Lower leg skin (tissue), 4 donors: Measurements from ENCODE around the gene C17orf107. TPM values are rescaled to one million over a fixed set of nuclear protein-coding genes. Genes with fewer than 3 reads are reported as not detected.

ENCODE experiments used
- DNase-seq, 2 donors: peaks; one replicate each; pipeline ENCODE4 v3.0.0-alpha.2; 2019; ENCODE audit warnings: low spot score in 2 of 2
- H3K4me3 ChIP-seq: fragments of 200-600 bp; sonication (generic); 2 replicates; pipeline ENCODE4 v1.5.1; 2017; ENCODE audit warnings: mild to moderate bottlenecking, low read depth; ENCODE audit not compliant: poor library complexity, severe bottlenecking
- CTCF ChIP-seq, 3 donors: fragments of 450-650 bp; IDR thresholded peaks; one replicate each; pipeline ENCODE4 v1.5.1; 2016; ENCODE audit warnings: antibody characterized with exemption in 3 of 3, mild to moderate bottlenecking in 3 of 3, moderate library complexity in 2 of 3
- POLR2A ChIP-seq, 2 donors: fragments of 450-650 bp; IDR thresholded peaks; one replicate each; pipeline ENCODE4 v1.6.1; 2016 to 2017; ENCODE audit warnings: antibody characterized with exemption in 2 of 2, mild to moderate bottlenecking in 1 of 2, moderate library complexity in 1 of 2
- WGBS, 2 donors: methylation state at CpG; one replicate each; pipeline ENCODE4 v1.1.5; 2018; 5-methylcytosine and 5-hydroxymethylcytosine counted together
- intact Hi-C: fragments of 100-400 bp; cut with DNase I; formaldehyde crosslinking; loops from one replicate; pipeline ENCODE4 v1.15.0; 2023; ENCODE audit warnings: low total_unique reads
- total RNA-seq, 4 donors: library from RNA; depleted of rRNA; stranded (reverse); fragments of >200 nt; gene quantifications; one replicate each; pipeline ENCODE4 v1.1.0, GENCODE V29; 2016

Gene C17orf107
- total RNA-seq, 4 donors from 2014 or later: 7.0 to 13.4 (median 10.1) TPM

- H3K4me3 ChIP-seq: no peak overlapping the region
- 24 to 25% methylated on average over 9 of the region's 9 CpGs for WGBS, 2 donors
- DNase-seq: no peak
- intact Hi-C loops: loop anchor here (5.0 kb wide), 1 partner anchor 95 kb away; the partner anchor contains the start of genes GLTPD2 and VMO1
- TF ChIP-seq POLR2A (IDR thresholded peaks at IDR 0.05) (no peak), CTCF (IDR thresholded peaks at IDR 0.05) (no peak)
These were observed 17.4 kb upstream of the C17orf107 start for GRCh38 chr17:4881761-4882555.

- DNase-seq: no peak
- no peak overlapping the region for H3K4me3 ChIP-seq
- TF ChIP-seq CTCF (IDR thresholded peaks at IDR 0.05) (no peak), POLR2A (IDR thresholded peaks at IDR 0.05) (no peak)
- intact Hi-C loops: loop anchor here (5.0 kb wide), 1 partner anchor 97 kb away; the partner anchor contains the start of genes GLTPD2 and VMO1
- WGBS, 2 donors: 90 to 98% methylated on average over 4 of the region's 4 CpGs
These were observed 14.8 kb upstream of the C17orf107 start for GRCh38 chr17:4884489-4884888.

GRCh38 chr17:4886830-4887229 is 12.5 kb upstream of the C17orf107 start:
- intact Hi-C loops: loop anchor here (5.0 kb wide), 1 partner anchor 155 kb away; the partner anchor contains the start of gene MED11
- no peak overlapping the region for H3K4me3 ChIP-seq
- DNase-seq: no peak
- TF ChIP-seq CTCF (IDR thresholded peaks at IDR 0.05) (no peak), POLR2A (IDR thresholded peaks at IDR 0.05) (no peak)
- 89 to 90% methylated on average over 12 of the region's 12 CpGs for WGBS, 2 donors

- intact Hi-C loops: loop anchor here (5.0 kb wide), 1 partner anchor 155 kb away; the partner anchor contains the start of gene MED11
- no peak for DNase-seq
- 89 to 91% methylated on average over 18 of the region's 18 CpGs for WGBS, 2 donors
- TF ChIP-seq CTCF (IDR thresholded peaks at IDR 0.05) (no peak), POLR2A (IDR thresholded peaks at IDR 0.05) (no peak)
- H3K4me3 ChIP-seq: no peak overlapping the region
These were observed 11.8 kb upstream of the C17orf107 start for GRCh38 chr17:4887581-4887980.

GRCh38 chr17:4891411-4892410 is 7.6 kb upstream of the C17orf107 start:
- intact Hi-C loops: no loop called here
- TF ChIP-seq POLR2A (IDR thresholded peaks at IDR 0.05): no peak
- no peak for TF ChIP-seq CTCF (IDR thresholded peaks at IDR 0.05)
- no peak for DNase-seq
- 89 to 90% methylated on average over 35 to 42 of the region's 42 CpGs for WGBS, 2 donors
- no peak overlapping the region for H3K4me3 ChIP-seq
